GM19099 (cell line): ENCODE data around the gene SLC2A14.

Source experiments
- POLR2A ChIP-seq: IDR thresholded peaks from 3 replicates; pipeline ENCODE4 v1.6.1; 2011; ENCODE audit warnings: low read depth; ENCODE audit not compliant: insufficient read length; ENCODE audit errors: extremely low read depth

SLC2A14 gene

GRCh38 chr12:7788294-7788660 is 84.4 kb downstream of the SLC2A14 start:
- TF ChIP-seq POLR2A: no peak

GRCh38 chr12:7787574-7788293 is 85.0 kb downstream of the SLC2A14 start:
- TF ChIP-seq POLR2A: no peak

- no peak for TF ChIP-seq POLR2A
Observed at GRCh38 chr12:7784701-7785100, 88.0 kb downstream of the SLC2A14 start.

- no peak for TF ChIP-seq POLR2A
Observed at GRCh38 chr12:7782055-7782454, 90.7 kb downstream of the SLC2A14 start.

GRCh38 chr12:7781274-7781673 is 91.4 kb downstream of the SLC2A14 start:
- TF ChIP-seq POLR2A: no peak

GRCh38 chr12:7769999-7770398 is 102.7 kb downstream of the SLC2A14 start:
- no peak for TF ChIP-seq POLR2A
